WTC11 (cell line): ENCODE results near the gene CLMN. TPM values are rescaled to one million over a fixed set of nuclear protein-coding genes. Genes with fewer than 3 reads are reported as not detected.

Source experiments
- ATAC-seq: fragments of 200-7000 bp; cut with Tn5 transposase; 2 replicates; pipeline ENCODE4 v1.10.0; 2021; ENCODE audit warnings: mild to moderate bottlenecking, moderate library complexity
- CTCF ChIA-PET: fragments of 300-600 bp; sonication (Branson Sonifier 250); formaldehyde crosslinking; loops from one replicate; lab custom pipeline; 2021; ENCODE audit warnings: antibody characterized with exemption; lab: Charles Lee
- POLR2A ChIA-PET: fragments of 350-600 bp; sonication (Branson Sonifier 250); formaldehyde crosslinking; loops from one replicate; lab custom pipeline; 2021; ENCODE audit warnings: antibody characterized with exemption; lab: Charles Lee
- DNase-seq: peaks from one replicate; pipeline ENCODE4 v3.0.0; 2021; ENCODE audit warnings: low spot score
- H3K27ac Mint-ChIP-seq: 2 replicates; pipeline ENCODE4 v1.8.0; 2021; ENCODE audit warnings: mixed read lengths
- H3K27me3 Mint-ChIP-seq: 2 replicates; pipeline ENCODE4 v1.8.0; 2021; ENCODE audit warnings: low read depth, mild to moderate bottlenecking, moderate library complexity, mixed read lengths
- H3K36me3 Mint-ChIP-seq: 2 replicates; pipeline ENCODE4 v1.8.0; 2021; ENCODE audit warnings: mixed read lengths
- H3K4me1 Mint-ChIP-seq: 2 replicates; pipeline ENCODE4 v1.8.0; 2022; ENCODE audit warnings: mixed read lengths
- H3K4me3 Mint-ChIP-seq: 2 replicates; pipeline ENCODE4 v1.8.0; 2021; ENCODE audit warnings: mild to moderate bottlenecking, moderate library complexity, mixed read lengths
- H3K9me3 Mint-ChIP-seq: 2 replicates; pipeline ENCODE4 v1.8.0; 2021; ENCODE audit warnings: mixed read lengths
- CBFB ChIP-seq: sonication (generic); formaldehyde crosslinking; IDR thresholded peaks from 2 replicates; pipeline ENCODE4 v1.8.1; 2022; ENCODE audit warnings: mild to moderate bottlenecking, low read depth, missing genetic modification reagents
- CREB1 ChIP-seq: sonication (generic); formaldehyde crosslinking; IDR thresholded peaks from 2 replicates; pipeline ENCODE4 v1.8.0; 2023; ENCODE audit warnings: mild to moderate bottlenecking, missing genetic modification reagents
- CREM ChIP-seq: sonication (generic); formaldehyde crosslinking; IDR thresholded peaks from 2 replicates; pipeline ENCODE4 v1.8.1; 2022; ENCODE audit warnings: mild to moderate bottlenecking, missing genetic modification reagents, moderate library complexity
- ELF4 ChIP-seq: sonication (generic); formaldehyde crosslinking; IDR thresholded peaks from 2 replicates; pipeline ENCODE4 v1.8.1; 2022; ENCODE audit warnings: low read depth, mild to moderate bottlenecking, moderate library complexity, missing genetic modification reagents
- GABPB1 ChIP-seq: sonication (generic); formaldehyde crosslinking; IDR thresholded peaks from 2 replicates; pipeline ENCODE4 v1.8.1; 2023; ENCODE audit warnings: mild to moderate bottlenecking, missing genetic modification reagents
- GRHL2 ChIP-seq: fragments of 250-450 bp; sonication (Bioruptor Pico); IDR thresholded peaks from 2 replicates; pipeline ENCODE4 v1.8.0; 2022; ENCODE audit warnings: mild to moderate bottlenecking, moderate library complexity; ENCODE audit not compliant: insufficient replicate concordance, severe bottlenecking
- IRF2 ChIP-seq: sonication (generic); formaldehyde crosslinking; IDR thresholded peaks from 2 replicates; pipeline ENCODE4 v1.8.0; 2022; ENCODE audit warnings: low read depth, missing genetic modification reagents, borderline replicate concordance
- JAZF1 ChIP-seq: fragments of 250-450 bp; sonication (Bioruptor Pico); IDR thresholded peaks from 2 replicates; pipeline ENCODE4 v1.9.0; 2021; ENCODE audit warnings: moderate library complexity, mild to moderate bottlenecking, inconsistent platforms
- NFATC4 ChIP-seq: fragments of 250-450 bp; sonication (Bioruptor Pico); IDR thresholded peaks from 2 replicates; pipeline ENCODE4 v1.9.0; 2021; ENCODE audit warnings: mild to moderate bottlenecking
- OVOL2 ChIP-seq: fragments of 250-450 bp; sonication (Bioruptor Pico); IDR thresholded peaks from 2 replicates; pipeline ENCODE4 v1.9.0; 2021; ENCODE audit warnings: mild to moderate bottlenecking, borderline replicate concordance
- PRRX2 ChIP-seq: fragments of 250-450 bp; sonication (Bioruptor Pico); IDR thresholded peaks from 2 replicates; pipeline ENCODE4 v1.8.0; 2021; ENCODE audit warnings: mild to moderate bottlenecking
- TCF7 ChIP-seq: sonication (generic); formaldehyde crosslinking; IDR thresholded peaks from 2 replicates; pipeline ENCODE4 v1.8.0; 2022; ENCODE audit warnings: mild to moderate bottlenecking, low read depth, missing genetic modification reagents, moderate library complexity
- TEAD4 ChIP-seq: sonication (generic); formaldehyde crosslinking; IDR thresholded peaks from 2 replicates; pipeline ENCODE4 v1.8.0; 2022; ENCODE audit warnings: mild to moderate bottlenecking, missing genetic modification reagents
- ZNF671 ChIP-seq: fragments of 250-450 bp; sonication (Bioruptor Pico); IDR thresholded peaks from 2 replicates; pipeline ENCODE4 v1.8.0; 2021; ENCODE audit warnings: mild to moderate bottlenecking
- total RNA-seq: library from RNA; stranded (reverse); gene quantifications from 3 replicates; pipeline ENCODE4 v1.2.3, GENCODE V29; 2021
- TF ChIP-seq, protein P1 (sequence below): sonication (generic); formaldehyde crosslinking; IDR thresholded peaks from 2 replicates; pipeline ENCODE4 v1.8.0; 2022; ENCODE audit warnings: mild to moderate bottlenecking, missing genetic modification reagents
- TF ChIP-seq, protein P2 (sequence below): sonication (generic); formaldehyde crosslinking; IDR thresholded peaks from 2 replicates; pipeline ENCODE4 v1.8.0; 2023; ENCODE audit warnings: missing genetic modification reagents, mild to moderate bottlenecking, borderline replicate concordance
- TF ChIP-seq, protein P3 (sequence below): sonication (generic); formaldehyde crosslinking; IDR thresholded peaks from 2 replicates; pipeline ENCODE4 v1.8.0; 2023; ENCODE audit warnings: missing genetic modification reagents
- TF ChIP-seq, protein P4 (sequence below): fragments of 250-450 bp; sonication (Bioruptor Pico); IDR thresholded peaks from 2 replicates; pipeline ENCODE4 v1.9.0; 2021; ENCODE audit warnings: mild to moderate bottlenecking
- TF ChIP-seq, protein P5 (sequence below): sonication (generic); formaldehyde crosslinking; IDR thresholded peaks from 2 replicates; pipeline ENCODE4 v1.8.0; 2022; ENCODE audit warnings: mild to moderate bottlenecking, missing genetic modification reagents
- TF ChIP-seq, protein P6 (sequence below): sonication (generic); formaldehyde crosslinking; IDR thresholded peaks from 2 replicates; pipeline ENCODE4 v1.8.1; 2023; ENCODE audit warnings: mild to moderate bottlenecking, missing genetic modification reagents, moderate library complexity

Gene CLMN
- total RNA-seq, 1 experiment from 2014 or later = 12.2 TPM

DNA sequence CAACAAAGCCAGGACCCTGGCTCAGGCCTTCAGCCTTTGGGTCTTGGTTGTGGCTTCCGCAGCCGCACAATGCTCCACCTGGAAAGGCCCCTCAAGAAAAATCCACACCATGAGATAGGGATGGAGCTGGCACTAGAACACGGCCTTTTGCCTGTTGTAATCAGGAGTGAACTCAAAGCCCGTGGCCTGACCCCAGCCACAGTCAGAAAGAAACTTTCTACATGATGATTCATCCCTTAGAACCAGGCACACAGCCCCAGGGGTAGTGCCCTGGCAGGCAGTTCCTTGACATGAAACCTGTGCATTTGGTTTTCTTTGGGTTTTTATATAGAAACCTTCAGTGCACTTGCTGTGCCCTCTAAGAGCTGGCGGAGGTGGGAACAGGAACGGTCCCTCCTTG, 5.1 kb downstream of the CLMN start:
- no peak for ATAC-seq
- TF ChIP-seq PRRX2 (CRISPR knock-in tag) (no peak), NFATC4 (no peak), ELF4 (CRISPR knock-in tag) (no peak), JAZF1 (CRISPR knock-in tag) (no peak), OVOL2 (CRISPR knock-in tag) (no peak), CBFB (CRISPR knock-in tag) (no peak), TEAD4 (no peak), CREB1 (CRISPR knock-in tag) (no peak), ZNF671 (CRISPR knock-in tag) (no peak), GRHL2 (no peak), IRF2 (CRISPR knock-in tag) (no peak), TCF7 (CRISPR knock-in tag) (no peak), CREM (CRISPR knock-in tag) (no peak)
- TF ChIP-seq, protein P1, sequence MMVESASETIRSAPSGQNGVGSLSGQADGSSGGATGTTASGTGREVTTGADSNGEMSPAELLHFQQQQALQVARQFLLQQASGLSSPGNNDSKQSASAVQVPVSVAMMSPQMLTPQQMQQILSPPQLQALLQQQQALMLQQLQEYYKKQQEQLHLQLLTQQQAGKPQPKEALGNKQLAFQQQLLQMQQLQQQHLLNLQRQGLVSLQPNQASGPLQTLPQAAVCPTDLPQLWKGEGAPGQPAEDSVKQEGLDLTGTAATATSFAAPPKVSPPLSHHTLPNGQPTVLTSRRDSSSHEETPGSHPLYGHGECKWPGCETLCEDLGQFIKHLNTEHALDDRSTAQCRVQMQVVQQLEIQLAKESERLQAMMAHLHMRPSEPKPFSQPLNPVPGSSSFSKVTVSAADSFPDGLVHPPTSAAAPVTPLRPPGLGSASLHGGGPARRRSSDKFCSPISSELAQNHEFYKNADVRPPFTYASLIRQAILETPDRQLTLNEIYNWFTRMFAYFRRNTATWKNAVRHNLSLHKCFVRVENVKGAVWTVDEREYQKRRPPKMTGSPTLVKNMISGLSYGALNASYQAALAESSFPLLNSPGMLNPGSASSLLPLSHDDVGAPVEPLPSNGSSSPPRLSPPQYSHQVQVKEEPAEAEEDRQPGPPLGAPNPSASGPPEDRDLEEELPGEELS (CRISPR knock-in tag) = no peak
- TF ChIP-seq, protein P2, sequence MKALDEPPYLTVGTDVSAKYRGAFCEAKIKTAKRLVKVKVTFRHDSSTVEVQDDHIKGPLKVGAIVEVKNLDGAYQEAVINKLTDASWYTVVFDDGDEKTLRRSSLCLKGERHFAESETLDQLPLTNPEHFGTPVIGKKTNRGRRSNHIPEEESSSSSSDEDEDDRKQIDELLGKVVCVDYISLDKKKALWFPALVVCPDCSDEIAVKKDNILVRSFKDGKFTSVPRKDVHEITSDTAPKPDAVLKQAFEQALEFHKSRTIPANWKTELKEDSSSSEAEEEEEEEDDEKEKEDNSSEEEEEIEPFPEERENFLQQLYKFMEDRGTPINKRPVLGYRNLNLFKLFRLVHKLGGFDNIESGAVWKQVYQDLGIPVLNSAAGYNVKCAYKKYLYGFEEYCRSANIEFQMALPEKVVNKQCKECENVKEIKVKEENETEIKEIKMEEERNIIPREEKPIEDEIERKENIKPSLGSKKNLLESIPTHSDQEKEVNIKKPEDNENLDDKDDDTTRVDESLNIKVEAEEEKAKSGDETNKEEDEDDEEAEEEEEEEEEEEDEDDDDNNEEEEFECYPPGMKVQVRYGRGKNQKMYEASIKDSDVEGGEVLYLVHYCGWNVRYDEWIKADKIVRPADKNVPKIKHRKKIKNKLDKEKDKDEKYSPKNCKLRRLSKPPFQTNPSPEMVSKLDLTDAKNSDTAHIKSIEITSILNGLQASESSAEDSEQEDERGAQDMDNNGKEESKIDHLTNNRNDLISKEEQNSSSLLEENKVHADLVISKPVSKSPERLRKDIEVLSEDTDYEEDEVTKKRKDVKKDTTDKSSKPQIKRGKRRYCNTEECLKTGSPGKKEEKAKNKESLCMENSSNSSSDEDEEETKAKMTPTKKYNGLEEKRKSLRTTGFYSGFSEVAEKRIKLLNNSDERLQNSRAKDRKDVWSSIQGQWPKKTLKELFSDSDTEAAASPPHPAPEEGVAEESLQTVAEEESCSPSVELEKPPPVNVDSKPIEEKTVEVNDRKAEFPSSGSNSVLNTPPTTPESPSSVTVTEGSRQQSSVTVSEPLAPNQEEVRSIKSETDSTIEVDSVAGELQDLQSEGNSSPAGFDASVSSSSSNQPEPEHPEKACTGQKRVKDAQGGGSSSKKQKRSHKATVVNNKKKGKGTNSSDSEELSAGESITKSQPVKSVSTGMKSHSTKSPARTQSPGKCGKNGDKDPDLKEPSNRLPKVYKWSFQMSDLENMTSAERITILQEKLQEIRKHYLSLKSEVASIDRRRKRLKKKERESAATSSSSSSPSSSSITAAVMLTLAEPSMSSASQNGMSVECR (CRISPR knock-in tag) = no peak
- TF ChIP-seq, protein P3, sequence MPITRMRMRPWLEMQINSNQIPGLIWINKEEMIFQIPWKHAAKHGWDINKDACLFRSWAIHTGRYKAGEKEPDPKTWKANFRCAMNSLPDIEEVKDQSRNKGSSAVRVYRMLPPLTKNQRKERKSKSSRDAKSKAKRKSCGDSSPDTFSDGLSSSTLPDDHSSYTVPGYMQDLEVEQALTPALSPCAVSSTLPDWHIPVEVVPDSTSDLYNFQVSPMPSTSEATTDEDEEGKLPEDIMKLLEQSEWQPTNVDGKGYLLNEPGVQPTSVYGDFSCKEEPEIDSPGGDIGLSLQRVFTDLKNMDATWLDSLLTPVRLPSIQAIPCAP = no peak
- TF ChIP-seq, protein P4, sequence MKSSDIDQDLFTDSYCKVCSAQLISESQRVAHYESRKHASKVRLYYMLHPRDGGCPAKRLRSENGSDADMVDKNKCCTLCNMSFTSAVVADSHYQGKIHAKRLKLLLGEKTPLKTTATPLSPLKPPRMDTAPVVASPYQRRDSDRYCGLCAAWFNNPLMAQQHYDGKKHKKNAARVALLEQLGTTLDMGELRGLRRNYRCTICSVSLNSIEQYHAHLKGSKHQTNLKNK (CRISPR knock-in tag) = no peak
- TF ChIP-seq, protein P5, sequence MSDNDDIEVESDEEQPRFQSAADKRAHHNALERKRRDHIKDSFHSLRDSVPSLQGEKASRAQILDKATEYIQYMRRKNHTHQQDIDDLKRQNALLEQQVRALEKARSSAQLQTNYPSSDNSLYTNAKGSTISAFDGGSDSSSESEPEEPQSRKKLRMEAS (CRISPR knock-in tag) = no peak
- TF ChIP-seq, protein P6, sequence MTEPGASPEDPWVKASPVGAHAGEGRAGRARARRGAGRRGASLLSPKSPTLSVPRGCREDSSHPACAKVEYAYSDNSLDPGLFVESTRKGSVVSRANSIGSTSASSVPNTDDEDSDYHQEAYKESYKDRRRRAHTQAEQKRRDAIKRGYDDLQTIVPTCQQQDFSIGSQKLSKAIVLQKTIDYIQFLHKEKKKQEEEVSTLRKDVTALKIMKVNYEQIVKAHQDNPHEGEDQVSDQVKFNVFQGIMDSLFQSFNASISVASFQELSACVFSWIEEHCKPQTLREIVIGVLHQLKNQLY = no peak
- H3K9me3 Mint-ChIP-seq = peaks cover 9% of the 10 kb centered on the region
- H3K27me3 Mint-ChIP-seq = peaks cover 23% of the 10 kb centered on the region
- H3K36me3 Mint-ChIP-seq = no peaks in the 10 kb centered on the region
- H3K4me1 Mint-ChIP-seq = peaks cover 25% of the 10 kb centered on the region
- CTCF ChIA-PET = no interaction called here
- DNase-seq = no peak
- no peak overlapping the region for H3K4me3 Mint-ChIP-seq
- POLR2A ChIA-PET = no interaction called here
- no peak overlapping the region for H3K27ac Mint-ChIP-seq

DNA sequence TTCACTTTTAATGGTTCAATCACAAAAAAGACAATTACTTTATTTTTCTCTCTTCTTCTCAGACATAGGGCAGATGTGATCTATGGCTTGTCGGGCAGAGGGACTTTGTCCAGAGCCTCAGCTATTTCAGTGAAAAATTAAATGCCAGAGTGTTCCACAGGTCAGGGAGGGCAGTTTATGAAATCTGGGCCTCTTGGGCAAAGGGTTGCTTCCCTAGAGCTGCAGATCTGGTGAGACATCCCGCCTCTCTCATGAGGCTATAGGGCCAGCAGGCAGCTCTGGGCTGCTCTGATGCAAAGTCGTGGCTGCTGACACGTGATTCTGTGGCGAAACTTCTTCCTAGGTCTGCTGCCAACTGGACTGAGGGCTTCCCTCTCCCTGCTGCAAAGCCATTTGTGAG, 6.0 kb downstream of the CLMN start:
- no peak for DNase-seq
- H3K36me3 Mint-ChIP-seq = no peaks in the 10 kb centered on the region
- peaks cover 10% of the 10 kb centered on the region for H3K9me3 Mint-ChIP-seq
- POLR2A ChIA-PET = no interaction called here
- H3K27ac Mint-ChIP-seq = no peak overlapping the region
- no peak for ATAC-seq
- H3K4me1 Mint-ChIP-seq = peaks cover 25% of the 10 kb centered on the region
- peaks cover 17% of the 10 kb centered on the region for H3K27me3 Mint-ChIP-seq
- CTCF ChIA-PET = no interaction called here
- TF ChIP-seq TCF7 (CRISPR knock-in tag) (no peak), GABPB1 (CRISPR knock-in tag) (peak; percentile 31; the same call in 1 of the 2 replicates)
- H3K4me3 Mint-ChIP-seq = no peak overlapping the region
